ENCODE results near the gene TMOD1.

DNA sequence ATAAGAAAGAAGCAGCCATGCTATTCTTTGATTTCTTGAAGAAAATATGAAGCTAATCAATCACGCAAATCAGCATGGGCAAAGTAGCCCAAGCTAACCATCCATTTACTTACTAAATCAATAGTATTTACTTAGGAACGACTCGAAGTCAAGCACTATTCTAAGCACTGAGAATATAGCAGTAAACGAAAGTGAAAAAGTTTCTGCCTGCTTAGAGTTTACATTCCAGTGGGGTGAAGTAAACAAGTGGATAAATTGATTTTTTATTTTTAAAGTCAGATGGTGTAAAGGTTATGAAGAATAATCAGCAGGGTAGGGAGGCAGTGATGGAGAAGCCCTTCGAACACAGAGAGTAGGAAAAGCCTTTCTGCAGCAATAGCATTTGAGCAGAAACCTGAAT lies 126.2 kb downstream of the TMOD1 start:
- TF ChIP-seq, protein P1, sequence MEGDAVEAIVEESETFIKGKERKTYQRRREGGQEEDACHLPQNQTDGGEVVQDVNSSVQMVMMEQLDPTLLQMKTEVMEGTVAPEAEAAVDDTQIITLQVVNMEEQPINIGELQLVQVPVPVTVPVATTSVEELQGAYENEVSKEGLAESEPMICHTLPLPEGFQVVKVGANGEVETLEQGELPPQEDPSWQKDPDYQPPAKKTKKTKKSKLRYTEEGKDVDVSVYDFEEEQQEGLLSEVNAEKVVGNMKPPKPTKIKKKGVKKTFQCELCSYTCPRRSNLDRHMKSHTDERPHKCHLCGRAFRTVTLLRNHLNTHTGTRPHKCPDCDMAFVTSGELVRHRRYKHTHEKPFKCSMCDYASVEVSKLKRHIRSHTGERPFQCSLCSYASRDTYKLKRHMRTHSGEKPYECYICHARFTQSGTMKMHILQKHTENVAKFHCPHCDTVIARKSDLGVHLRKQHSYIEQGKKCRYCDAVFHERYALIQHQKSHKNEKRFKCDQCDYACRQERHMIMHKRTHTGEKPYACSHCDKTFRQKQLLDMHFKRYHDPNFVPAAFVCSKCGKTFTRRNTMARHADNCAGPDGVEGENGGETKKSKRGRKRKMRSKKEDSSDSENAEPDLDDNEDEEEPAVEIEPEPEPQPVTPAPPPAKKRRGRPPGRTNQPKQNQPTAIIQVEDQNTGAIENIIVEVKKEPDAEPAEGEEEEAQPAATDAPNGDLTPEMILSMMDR (IDR thresholded peaks at IDR 0.05; ENCODE audit: low read depth, low read length): no peak
- TF ChIP-seq EZH2phosphoT487 (IDR thresholded peaks at IDR 0.05; ENCODE audit: low read depth): no peak

All from OCI-LY3 (cell line).